Gastrocnemius medialis (tissue), 4 donors: ENCODE data around the gene AFF1.

Experiments used
- POLR2A ChIP-seq, 2 donors: fragments of 450-650 bp; IDR thresholded peaks; one replicate each; pipeline ENCODE4 v1.6.1; 2017; ENCODE audit warnings: antibody characterized with exemption in 2 of 2, mild to moderate bottlenecking in 2 of 2, moderate library complexity in 2 of 2
- TF ChIP-seq, protein P1 (sequence below), 5 experiments: fragments of 450-650 bp in 3 of 5; fragments of 200-600 bp in 2 of 5; sonication (generic) in 2 of 5; IDR thresholded peaks in 4 of 5; conservative IDR thresholded peaks in 1 of 5; 1 replicate in 4 of 5; 2 replicates in 1 of 5; pipeline ENCODE4 v1.5.1; 2016 to 2019; ENCODE audit warnings: antibody characterized with exemption in 5 of 5, mild to moderate bottlenecking in 3 of 5, moderate library complexity in 3 of 5

DNA sequence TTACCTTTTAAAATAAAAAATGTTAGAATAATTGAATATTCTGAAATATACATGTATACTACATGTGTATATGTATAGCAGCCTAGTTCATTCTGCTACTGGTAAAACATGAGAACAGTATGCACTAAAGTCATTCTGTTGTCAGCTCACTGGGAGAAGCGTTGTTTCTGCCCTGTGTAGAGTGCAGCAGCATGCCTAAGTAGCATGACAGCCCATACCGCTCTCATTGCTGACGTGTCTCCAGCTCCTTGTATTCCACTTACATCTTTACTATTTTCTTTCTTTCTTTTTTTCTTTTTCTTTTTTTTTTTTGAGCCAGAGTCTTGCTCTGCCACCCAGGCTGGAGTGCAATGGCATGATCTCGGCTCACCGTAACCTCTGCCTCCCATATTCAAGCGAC lies 194.9 kb downstream of the AFF1 start:
- TF ChIP-seq, protein P1, sequence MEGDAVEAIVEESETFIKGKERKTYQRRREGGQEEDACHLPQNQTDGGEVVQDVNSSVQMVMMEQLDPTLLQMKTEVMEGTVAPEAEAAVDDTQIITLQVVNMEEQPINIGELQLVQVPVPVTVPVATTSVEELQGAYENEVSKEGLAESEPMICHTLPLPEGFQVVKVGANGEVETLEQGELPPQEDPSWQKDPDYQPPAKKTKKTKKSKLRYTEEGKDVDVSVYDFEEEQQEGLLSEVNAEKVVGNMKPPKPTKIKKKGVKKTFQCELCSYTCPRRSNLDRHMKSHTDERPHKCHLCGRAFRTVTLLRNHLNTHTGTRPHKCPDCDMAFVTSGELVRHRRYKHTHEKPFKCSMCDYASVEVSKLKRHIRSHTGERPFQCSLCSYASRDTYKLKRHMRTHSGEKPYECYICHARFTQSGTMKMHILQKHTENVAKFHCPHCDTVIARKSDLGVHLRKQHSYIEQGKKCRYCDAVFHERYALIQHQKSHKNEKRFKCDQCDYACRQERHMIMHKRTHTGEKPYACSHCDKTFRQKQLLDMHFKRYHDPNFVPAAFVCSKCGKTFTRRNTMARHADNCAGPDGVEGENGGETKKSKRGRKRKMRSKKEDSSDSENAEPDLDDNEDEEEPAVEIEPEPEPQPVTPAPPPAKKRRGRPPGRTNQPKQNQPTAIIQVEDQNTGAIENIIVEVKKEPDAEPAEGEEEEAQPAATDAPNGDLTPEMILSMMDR (IDR thresholded peaks at IDR 0.05 in 4 of 5, conservative IDR thresholded peaks at IDR 0.05 in 1 of 5): no peak
- no peak for TF ChIP-seq POLR2A (IDR thresholded peaks at IDR 0.05)
